Measurements from ENCODE around the gene RSRC1. TPM values are rescaled to one million over a fixed set of nuclear protein-coding genes. Genes with fewer than 3 reads are reported as not detected.

Gene RSRC1
- total and polyA plus RNA-seq, 2 of the 13 experiments (the other 11 are each of a cell fraction or from before 2014, with no cell fraction given), result 4.9 to 63.0 TPM

- TF ChIP-seq ZNF275 (CRISPR knock-in tag; IDR thresholded peaks at IDR 0.05; ENCODE audit: borderline replicate concordance), result peak; percentile 78; the same call in 1 of the 2 replicates
- TF ChIP-seq SNRNP70 (IDR thresholded peaks at IDR 0.05; ENCODE audit: low read depth, low read length), result no peak
- peak; percentile 62; the same call in 1 of the 2 replicates for TF ChIP-seq ZNF615 (CRISPR knock-in tag; IDR thresholded peaks at IDR 0.05; ENCODE audit: borderline replicate concordance)
- peak; percentile 92 for TF ChIP-seq PHF20 (CRISPR knock-in tag; IDR thresholded peaks at IDR 0.05)
- no peak for TF ChIP-seq SCMH1 (CRISPR knock-in tag; IDR thresholded peaks at IDR 0.05; ENCODE audit: borderline replicate concordance)
- TF ChIP-seq SALL1 (CRISPR knock-in tag; IDR thresholded peaks at IDR 0.05), result peak; percentile 96
- TF ChIP-seq ZNF230 (CRISPR knock-in tag; IDR thresholded peaks at IDR 0.05), result peak; percentile 96
- TF ChIP-seq NFE2 (CRISPR knock-in tag; IDR thresholded peaks at IDR 0.05), result no peak
- TF ChIP-seq ZNF337 (CRISPR knock-in tag; IDR thresholded peaks at IDR 0.05; ENCODE audit: borderline replicate concordance, low read depth), result peak; percentile 95; the same call in 1 of the 2 replicates
- peak; percentile 94 for TF ChIP-seq MXD3 (CRISPR knock-in tag; IDR thresholded peaks at IDR 0.05)
- peak; percentile 78; the same call in 1 of the 2 replicates for TF ChIP-seq SMAD1 (CRISPR knock-in tag; IDR thresholded peaks at IDR 0.05; ENCODE audit: borderline replicate concordance, low read depth)
- peak; percentile 82 for TF ChIP-seq KDM5A (IDR thresholded peaks at IDR 0.05; ENCODE audit: borderline replicate concordance, low read length)
- no peak for TF ChIP-seq ZMYM2 (CRISPR knock-in tag; IDR thresholded peaks at IDR 0.05)
- TF ChIP-seq MAFK (conservative IDR thresholded peaks at IDR 0.05 in 1 of 2, IDR thresholded peaks at IDR 0.05 in 1 of 2; ENCODE audit: low read length in 2 of 2), result peak in 1 of 2 experiments; percentile 41; a peak in 1 of 4 replicates
- peak; percentile 90 for TF ChIP-seq ZNF776 (CRISPR knock-in tag; IDR thresholded peaks at IDR 0.05)
- TF ChIP-seq ZNF354B (CRISPR knock-in tag; IDR thresholded peaks at IDR 0.05), result peak; percentile 14; the same call in 1 of the 2 replicates
- peak; percentile 58; the same call in 1 of the 2 replicates for TF ChIP-seq ZNF143 (CRISPR knock-in tag; IDR thresholded peaks at IDR 0.05)
- peak; percentile 85 for TF ChIP-seq ISL2 (CRISPR knock-in tag; IDR thresholded peaks at IDR 0.05)
- TF ChIP-seq MTF1 (CRISPR knock-in tag; IDR thresholded peaks at IDR 0.05), result peak; percentile 83
- TF ChIP-seq TFE3 (CRISPR knock-in tag; IDR thresholded peaks at IDR 0.05), result peak; percentile 64
- peak; percentile 78; the same call in 1 of the 2 replicates for TF ChIP-seq RFXANK (CRISPR knock-in tag; IDR thresholded peaks at IDR 0.05)
- peak; percentile 75 for TF ChIP-seq MAX (IDR thresholded peaks at IDR 0.05)
- TF ChIP-seq ZNF883 (CRISPR knock-in tag; IDR thresholded peaks at IDR 0.05; ENCODE audit: not compliant biosample characterization), result peak; percentile 94
- TF ChIP-seq LCORL (IDR thresholded peaks at IDR 0.05), result no peak
- peak; percentile 73 for TF ChIP-seq LCORL (CRISPR knock-in tag; IDR thresholded peaks at IDR 0.05)
Observed at GRCh38 chr3:158109804-158110657, at the start of gene RSRC1 (continued).

Data from HepG2 (cell line).